Ectodermal cell (in vitro differentiated cells): ENCODE results near the gene CCDC106.

Experiments used
- H3K27ac ChIP-seq: 2 replicates; pipeline ENCODE4 v1.7.0; 2013; ENCODE audit warnings: mild to moderate bottlenecking, low read depth, low read length; ENCODE audit not compliant: insufficient read depth, poor library complexity, severe bottlenecking
- H3K27me3 ChIP-seq: 2 replicates; pipeline ENCODE4 v1.7.0; 2013; ENCODE audit warnings: mild to moderate bottlenecking, low read length; ENCODE audit not compliant: insufficient read depth, control insufficient read depth, poor library complexity, severe bottlenecking
- H3K36me3 ChIP-seq: one replicate; pipeline ENCODE4 v1.7.0; 2013; ENCODE audit warnings: low read length; ENCODE audit not compliant: control insufficient read depth, insufficient read depth
- H3K4me1 ChIP-seq: one replicate; pipeline ENCODE4 v1.7.0; 2013; ENCODE audit warnings: low read length; ENCODE audit not compliant: control insufficient read depth, insufficient read depth
- H3K4me3 ChIP-seq: 2 replicates; pipeline ENCODE4 v1.7.0; 2013; ENCODE audit warnings: low read depth, low read length, control low read depth; ENCODE audit not compliant: insufficient read depth
- H3K9me3 ChIP-seq: 2 replicates; pipeline ENCODE4 v1.7.0; 2013; ENCODE audit warnings: mild to moderate bottlenecking, low read length, moderate library complexity; ENCODE audit not compliant: control insufficient read depth
- WGBS, 2 experiments: methylation state at CpG; one replicate each; pipeline ENCODE4 v1.1.7; 2013; ENCODE audit warnings: missing lambda C conversion rate in 2 of 2; 5-methylcytosine and 5-hydroxymethylcytosine counted together

The CCDC106 gene

DNA sequence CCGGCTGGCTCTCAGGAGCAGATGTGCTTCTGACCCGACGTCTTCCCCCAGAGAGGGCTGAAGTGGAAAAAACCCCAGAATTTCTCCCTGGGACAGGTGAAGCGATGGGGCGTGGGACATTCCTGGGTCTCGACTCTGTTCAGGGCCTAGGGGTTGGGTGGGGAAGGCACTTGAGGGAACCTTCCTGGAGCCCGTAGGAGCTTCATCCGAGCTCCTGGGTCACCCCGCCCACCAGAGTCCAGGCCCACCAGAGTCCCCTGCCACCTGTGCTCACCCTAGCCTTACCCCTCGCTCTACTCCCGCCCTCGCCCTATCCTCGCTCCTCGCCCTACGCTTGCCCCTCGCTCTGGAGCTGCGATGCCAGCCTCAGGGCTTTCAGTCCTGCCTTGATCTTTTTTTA is 50.2 kb downstream of the CCDC106 start:
- peaks cover 12% of the 10 kb centered on the region for H3K36me3 ChIP-seq
- no peaks in the 10 kb centered on the region for H3K27me3 ChIP-seq
- H3K9me3 ChIP-seq, result no peaks in the 10 kb centered on the region
- WGBS, 2 experiments, result 93 to 95% methylated on average over 17 of the region's 17 CpGs
- H3K4me1 ChIP-seq, result no peaks in the 10 kb centered on the region
- no peak overlapping the region for H3K4me3 ChIP-seq
- H3K27ac ChIP-seq, result no peak overlapping the region

DNA sequence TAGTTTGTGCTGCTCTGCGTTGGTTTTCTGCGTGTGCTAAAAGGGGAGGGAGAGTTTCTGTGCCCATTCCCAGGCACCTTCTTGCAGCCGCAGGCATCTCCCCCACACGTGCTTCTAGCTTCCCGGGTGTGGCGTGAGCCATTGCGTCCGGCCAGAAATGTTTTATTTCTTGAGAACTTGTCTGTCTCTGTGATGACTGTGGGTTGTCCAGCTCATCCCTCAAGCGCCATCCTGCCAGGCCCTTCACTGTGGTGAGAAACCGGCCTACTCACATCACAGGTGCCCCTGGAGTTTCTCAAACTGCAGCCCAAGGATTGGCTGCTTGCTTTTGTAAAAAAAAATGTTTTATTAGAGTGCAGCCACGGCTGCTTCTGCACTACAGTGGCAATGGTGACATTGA is 51.2 kb downstream of the CCDC106 start:
- no peak overlapping the region for H3K27ac ChIP-seq
- WGBS, 2 experiments, result 95 to 97% methylated on average over 11 of the region's 11 CpGs

DNA sequence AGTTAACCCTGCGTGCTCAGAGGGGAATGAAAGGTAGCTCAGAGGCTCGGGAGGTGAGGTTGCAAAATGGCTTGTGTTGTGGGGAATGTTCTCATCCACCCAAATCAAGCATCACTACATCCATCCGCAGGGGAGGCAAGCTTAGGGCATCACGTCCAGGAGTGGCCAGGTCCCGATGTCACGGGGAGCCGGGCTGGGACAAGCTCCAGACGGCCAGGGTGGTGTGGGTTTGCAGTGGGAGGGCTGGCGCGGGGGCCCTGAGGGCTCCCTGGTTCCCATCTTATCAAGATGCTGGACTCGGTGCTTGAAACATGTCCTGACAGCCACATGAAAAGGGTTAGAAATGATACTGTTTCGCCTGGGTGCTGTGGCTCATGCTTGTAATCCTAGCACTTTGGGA is 52.8 kb downstream of the CCDC106 start:
- no peak overlapping the region for H3K4me3 ChIP-seq
- H3K27me3 ChIP-seq, result no peaks in the 10 kb centered on the region
- 95 to 97% methylated on average over 12 of the region's 12 CpGs for WGBS, 2 experiments
- H3K36me3 ChIP-seq, result peaks cover 6% of the 10 kb centered on the region
- H3K9me3 ChIP-seq, result no peaks in the 10 kb centered on the region
- H3K4me1 ChIP-seq, result no peaks in the 10 kb centered on the region
- no peak overlapping the region for H3K27ac ChIP-seq

More for the DNA sequence above, 51.2 kb downstream of the CCDC106 start:
- Histone ChIP-seq H3K27me3 (no peaks in the 10 kb centered on the region), H3K4me1 (no peaks in the 10 kb centered on the region), H3K4me3 (no peak overlapping the region), H3K9me3 (no peaks in the 10 kb centered on the region), H3K36me3 (peaks cover 17% of the 10 kb centered on the region)

DNA sequence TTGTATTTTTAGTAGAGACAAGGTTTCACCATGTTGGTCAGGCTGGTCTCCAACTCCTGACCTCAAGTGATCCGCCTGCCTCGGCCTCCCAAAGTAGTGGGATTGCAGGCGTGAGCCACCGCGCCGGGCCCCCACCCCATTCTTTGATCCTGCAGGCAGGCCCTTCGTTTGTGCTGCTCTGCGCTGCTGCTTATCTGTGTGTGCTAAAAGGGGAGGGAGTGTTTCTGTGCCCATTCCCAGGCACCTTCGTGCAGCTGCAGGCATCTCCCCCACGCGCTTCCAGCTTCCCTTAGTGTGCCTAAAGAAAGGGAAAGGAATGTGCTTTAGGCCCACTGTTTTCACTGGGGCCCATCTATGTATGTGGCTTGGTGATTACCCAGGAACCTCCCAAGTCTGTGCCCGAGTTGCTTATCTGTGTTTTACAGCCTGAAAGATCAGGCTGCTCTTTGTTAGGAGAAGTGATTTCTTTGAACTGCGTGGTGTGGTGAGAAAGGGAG is 54.2 kb downstream of the CCDC106 start:
- H3K27me3 ChIP-seq, result no peaks in the 10 kb centered on the region
- no peak overlapping the region for H3K4me3 ChIP-seq
- H3K36me3 ChIP-seq, result peaks cover 5% of the 10 kb centered on the region
- no peak overlapping the region for H3K27ac ChIP-seq
- H3K9me3 ChIP-seq, result no peaks in the 10 kb centered on the region
- no peaks in the 10 kb centered on the region for H3K4me1 ChIP-seq
- 90 to 92% methylated on average over 13 of the region's 13 CpGs for whole genome bisulfite sequencing, 2 experiments
